Activated T-helper 1 cell treated with anti-CD3 and anti-CD28 coated beads, Interleukin-12 subunit alpha, Interleukin-12 subunit beta, Interleukin-2, Interleukin-4 antibody, amounts not matched to agents 30 ng/mL and 10 ng/mL and 1 ng/mL, durations not matched to agents 14 hours and 24 hours and 36 hours (primary cell): Measurements from ENCODE around the gene FAM98A. TPM values are rescaled to one million over a fixed set of nuclear protein-coding genes. Genes with fewer than 3 reads are reported as not detected.

ENCODE experiments used
- DNase-seq: peaks from one replicate; pipeline ENCODE4 v3.0.0; 2021; ENCODE audit warnings: low spot score
- H3K27ac Mint-ChIP-seq: one replicate; pipeline ENCODE4 v1.8.0; 2021; ENCODE audit warnings: mild to moderate bottlenecking, mixed read lengths
- H3K27me3 Mint-ChIP-seq: one replicate; pipeline ENCODE4 v1.8.0; 2022; ENCODE audit warnings: mild to moderate bottlenecking, moderate library complexity, mixed read lengths; ENCODE audit not compliant: insufficient read depth
- H3K36me3 Mint-ChIP-seq: one replicate; pipeline ENCODE4 v1.8.0; 2021; ENCODE audit warnings: low read depth, mixed read lengths
- H3K4me1 Mint-ChIP-seq: one replicate; pipeline ENCODE4 v1.8.0; 2021; ENCODE audit warnings: low read depth, mixed read lengths
- H3K4me3 Mint-ChIP-seq: one replicate; pipeline ENCODE4 v1.8.0; 2021; ENCODE audit warnings: mild to moderate bottlenecking, moderate library complexity, mixed read lengths
- H3K9me3 Mint-ChIP-seq: one replicate; pipeline ENCODE4 v1.8.0; 2021; ENCODE audit warnings: mixed read lengths
- intact Hi-C: fragments of 100-400 bp; cut with micrococcal nuclease; formaldehyde crosslinking; loops from one replicate; pipeline ENCODE4 v1.15.1; 2024
- total RNA-seq: library from RNA; stranded (reverse); gene quantifications from 2 replicates; pipeline ENCODE4 v1.2.3, GENCODE V29; 2022

FAM98A gene
- 58.1 and 59.8 TPM in 2 replicates for total RNA-seq

GRCh38 chr2:33599175-33599942, at the start of gene FAM98A:
Gene FAM98A (minus strand): TSS chr2:33599299. CDS start chr2:33599221, 78 bp downstream.
- Mint-ChIP-seq H3K4me3 (peak within 1 kb of the TSS; percentile 90), H3K27ac (peak within 1 kb of the TSS; percentile 94), H3K9me3 (no peaks in the 10 kb centered on the region), H3K27me3 (no peaks in the 10 kb centered on the region), H3K4me1 (peaks cover 35% of the 10 kb centered on the region), H3K36me3 (peaks cover 10% of the 10 kb centered on the region)
- DNase-seq, result peak; percentile 98
- intact Hi-C loops, result loop anchor here (1.0 to 10.0 kb wide), 9 partner anchors 102 to 1536 kb away; partner anchors contain the start of genes BIRC6, LTBP1, SLC30A6 and SPAST

GRCh38 chr2:33645861-33646260, 46.8 kb upstream of the FAM98A start:
- no peak for DNase-seq
- Mint-ChIP-seq H3K4me3 (no peak overlapping the region), H3K36me3 (no peaks in the 10 kb centered on the region), H3K27me3 (peaks cover 2% of the 10 kb centered on the region), H3K27ac (no peak overlapping the region), H3K4me1 (no peaks in the 10 kb centered on the region), H3K9me3 (peaks cover 4% of the 10 kb centered on the region)
- intact Hi-C loops, result no loop called here

GRCh38 chr2:33644215-33644614, 45.1 kb upstream of the FAM98A start:
- no peak for DNase-seq
- Mint-ChIP-seq H3K4me3 (no peak overlapping the region), H3K9me3 (peaks cover 4% of the 10 kb centered on the region)

GRCh38 chr2:33636001-33636400, 36.9 kb upstream of the FAM98A start:
- Mint-ChIP-seq H3K27me3 (no peaks in the 10 kb centered on the region), H3K27ac (no peak overlapping the region), H3K36me3 (no peaks in the 10 kb centered on the region), H3K4me1 (no peaks in the 10 kb centered on the region), H3K4me3 (no peak overlapping the region), H3K9me3 (no peaks in the 10 kb centered on the region)
- intact Hi-C loops, result no loop called here
- no peak for DNase-seq

More at GRCh38 chr2:33644215-33644614, 45.1 kb upstream of the FAM98A start:
- Mint-ChIP-seq H3K36me3 (no peaks in the 10 kb centered on the region), H3K4me1 (no peaks in the 10 kb centered on the region), H3K27ac (no peak overlapping the region), H3K27me3 (peaks cover 2% of the 10 kb centered on the region)
- intact Hi-C loops, result no loop called here

GRCh38 chr2:33634261-33634910, 35.3 kb upstream of the FAM98A start:
- H3K4me3 Mint-ChIP-seq, result no peak overlapping the region
- H3K27me3 Mint-ChIP-seq, result peaks cover 4% of the 10 kb centered on the region
- no peaks in the 10 kb centered on the region for H3K9me3 Mint-ChIP-seq
- no peaks in the 10 kb centered on the region for H3K36me3 Mint-ChIP-seq
- no peaks in the 10 kb centered on the region for H3K4me1 Mint-ChIP-seq
- intact Hi-C loops, result no loop called here
- no peak overlapping the region for H3K27ac Mint-ChIP-seq
- DNase-seq, result no peak

- Mint-ChIP-seq H3K27ac (no peak overlapping the region), H3K4me3 (no peak overlapping the region), H3K9me3 (no peaks in the 10 kb centered on the region), H3K36me3 (no peaks in the 10 kb centered on the region), H3K27me3 (peaks cover 4% of the 10 kb centered on the region), H3K4me1 (no peaks in the 10 kb centered on the region)
- DNase-seq, result no peak
- intact Hi-C loops, result no loop called here
These were observed 34.2 kb upstream of the FAM98A start for GRCh38 chr2:33633315-33633714.

GRCh38 chr2:33632831-33633230, 33.7 kb upstream of the FAM98A start:
- Mint-ChIP-seq H3K36me3 (no peaks in the 10 kb centered on the region), H3K9me3 (no peaks in the 10 kb centered on the region), H3K27ac (no peak overlapping the region), H3K27me3 (peaks cover 4% of the 10 kb centered on the region), H3K4me3 (no peak overlapping the region), H3K4me1 (no peaks in the 10 kb centered on the region)
- intact Hi-C loops, result no loop called here
- DNase-seq, result no peak

- Mint-ChIP-seq H3K9me3 (no peaks in the 10 kb centered on the region), H3K27ac (no peak overlapping the region), H3K4me3 (no peak overlapping the region), H3K27me3 (peaks cover 8% of the 10 kb centered on the region), H3K36me3 (no peaks in the 10 kb centered on the region), H3K4me1 (no peaks in the 10 kb centered on the region)
- intact Hi-C loops, result no loop called here
- DNase-seq, result no peak
These were observed 29.1 kb upstream of the FAM98A start for GRCh38 chr2:33628031-33628827.

GRCh38 chr2:33619028-33619427, 19.9 kb upstream of the FAM98A start:
- peaks cover 2% of the 10 kb centered on the region for H3K27me3 Mint-ChIP-seq
- intact Hi-C loops, result no loop called here
- no peaks in the 10 kb centered on the region for H3K36me3 Mint-ChIP-seq
- H3K27ac Mint-ChIP-seq, result no peak overlapping the region
- no peak for DNase-seq
- no peak overlapping the region for H3K4me3 Mint-ChIP-seq
- peaks cover 17% of the 10 kb centered on the region for H3K9me3 Mint-ChIP-seq
- H3K4me1 Mint-ChIP-seq, result no peaks in the 10 kb centered on the region

GRCh38 chr2:33617989-33618388, 18.9 kb upstream of the FAM98A start:
- Mint-ChIP-seq H3K4me1 (no peaks in the 10 kb centered on the region), H3K36me3 (no peaks in the 10 kb centered on the region), H3K9me3 (peaks cover 17% of the 10 kb centered on the region), H3K4me3 (no peak overlapping the region), H3K27me3 (no peaks in the 10 kb centered on the region), H3K27ac (no peak overlapping the region)
- intact Hi-C loops, result no loop called here
- DNase-seq, result no peak

- no peak overlapping the region for H3K4me3 Mint-ChIP-seq
- no peaks in the 10 kb centered on the region for H3K4me1 Mint-ChIP-seq
- no peak overlapping the region for H3K27ac Mint-ChIP-seq
- no peak for DNase-seq
- intact Hi-C loops, result no loop called here
- H3K36me3 Mint-ChIP-seq, result no peaks in the 10 kb centered on the region
- H3K27me3 Mint-ChIP-seq, result no peaks in the 10 kb centered on the region
- peaks cover 17% of the 10 kb centered on the region for H3K9me3 Mint-ChIP-seq
These were observed 18.3 kb upstream of the FAM98A start for GRCh38 chr2:33617401-33617800.

GRCh38 chr2:33616873-33617272, 17.8 kb upstream of the FAM98A start:
- Mint-ChIP-seq H3K4me1 (no peaks in the 10 kb centered on the region), H3K4me3 (no peak overlapping the region), H3K9me3 (peaks cover 17% of the 10 kb centered on the region), H3K36me3 (no peaks in the 10 kb centered on the region), H3K27me3 (no peaks in the 10 kb centered on the region), H3K27ac (no peak overlapping the region)
- DNase-seq, result no peak
- intact Hi-C loops, result no loop called here

- no peak overlapping the region for H3K4me3 Mint-ChIP-seq
- peaks cover 11% of the 10 kb centered on the region for H3K9me3 Mint-ChIP-seq
- no peak for DNase-seq
- H3K36me3 Mint-ChIP-seq, result no peaks in the 10 kb centered on the region
- no peak overlapping the region for H3K27ac Mint-ChIP-seq
- intact Hi-C loops, result no loop called here
- no peaks in the 10 kb centered on the region for H3K27me3 Mint-ChIP-seq
- no peaks in the 10 kb centered on the region for H3K4me1 Mint-ChIP-seq
These were observed 15.1 kb upstream of the FAM98A start for GRCh38 chr2:33614190-33614589.
